Endothelial cell of umbilical vein (primary cell): Measurements from ENCODE around the gene TCHP. TPM values are rescaled to one million over a fixed set of nuclear protein-coding genes. Genes with fewer than 3 reads are reported as not detected.

Experiments used
- BruUV-seq: library from RNA; stranded (reverse); fragments of 400-500 nt; replicated peaks from 2 replicates; lab custom pipeline; 2021; lab: Mats Ljungman, UMichigan
- CTCF ChIA-PET: fragments of 300-600, 350-600 bp; sonication (Branson Sonifier 250); formaldehyde crosslinking; loops from one replicate; lab custom pipeline; 2021; ENCODE audit warnings: antibody characterized with exemption, inconsistent platforms; lab: Charles Lee
- POLR2A ChIA-PET: fragments of 300-600, 350-600 bp; sonication (Branson Sonifier 250); formaldehyde crosslinking; loops from one replicate; lab custom pipeline; 2021; ENCODE audit warnings: antibody characterized with exemption, inconsistent platforms; lab: Charles Lee
- DNase-seq: peaks from one replicate; pipeline ENCODE4 v3.0.0-alpha.2; 2011; ENCODE audit warnings: low read depth, low spot score
- FAIRE-seq: peaks from 2 replicates; lab custom pipeline; 2011; peaks lifted over from hg19 to GRCh38; lab: Jason Lieb, UNC
- H2AFZ ChIP-seq: 2 replicates; pipeline ENCODE4 v1.6.0; 2012; ENCODE audit warnings: low read depth, low read length, control low read depth, inconsistent platforms
- H3K27ac ChIP-seq: 2 replicates; pipeline ENCODE4 v1.5.1; 2011; ENCODE audit warnings: low read depth, mild to moderate bottlenecking, control low read depth, low read length, moderate library complexity; ENCODE audit not compliant: insufficient read depth
- H3K27me3 ChIP-seq, 2 experiments: 2 replicates each; pipeline versions ENCODE4 v1.6.0 to v1.6.1; 2011; ENCODE audit warnings: low read length in 2 of 2, mixed read lengths in 1 of 2; ENCODE audit not compliant: control insufficient read depth in 2 of 2, insufficient read depth in 2 of 2
- H3K36me3 ChIP-seq, 2 experiments: 2 replicates in 1 of 2; 3 replicates in 1 of 2; pipeline ENCODE4 v1.5.1; 2011; ENCODE audit warnings: low read length in 2 of 2, mild to moderate bottlenecking in 1 of 2, moderate library complexity in 1 of 2; ENCODE audit not compliant: control insufficient read depth in 2 of 2, insufficient read depth in 2 of 2; ENCODE audit errors: extremely low read depth in 1 of 2
- H3K4me1 ChIP-seq: 3 replicates; pipeline ENCODE4 v1.5.1; 2011; ENCODE audit warnings: mild to moderate bottlenecking, low read length; ENCODE audit not compliant: control insufficient read depth, insufficient read depth; ENCODE audit errors: extremely low read depth
- H3K4me2 ChIP-seq: 2 replicates; pipeline ENCODE4 v1.6.1; 2011; ENCODE audit warnings: low read length, control low read depth, mixed read lengths; ENCODE audit not compliant: insufficient read depth
- H3K4me3 ChIP-seq, 3 experiments: fragments of 200-600 bp in 1 of 3; sonication (generic), shearing (Covaris generic) in 1 of 3; replicated peaks in 1 of 3; 2 replicates each; pipeline ENCODE4 v1.5.1; 2011 to 2016; ENCODE audit warnings: control low read depth in 3 of 3, low read length in 3 of 3, mild to moderate bottlenecking in 2 of 3, inconsistent platforms in 1 of 3, low read depth in 1 of 3, moderate library complexity in 1 of 3; ENCODE audit not compliant: insufficient read depth in 1 of 3
- H3K79me2 ChIP-seq: 2 replicates; pipeline ENCODE4 v1.6.0; 2012; ENCODE audit warnings: low read length, inconsistent platforms; ENCODE audit not compliant: control insufficient read depth, insufficient read depth
- H3K9ac ChIP-seq: replicated peaks from 2 replicates; pipeline ENCODE3; 2011; ENCODE audit warnings: low read length, control low read depth; ENCODE audit not compliant: insufficient read depth; ENCODE audit errors: extremely low read depth
- H3K9me1 ChIP-seq: replicated peaks from 3 replicates; pipeline ENCODE4 v1.6.0; 2011; ENCODE audit warnings: mild to moderate bottlenecking, low read length; ENCODE audit not compliant: control insufficient read depth, insufficient read depth; ENCODE audit errors: extremely low read depth
- H3K9me3 ChIP-seq: replicated peaks from 2 replicates; pipeline ENCODE4 v1.5.1; 2012; ENCODE audit warnings: low read length, inconsistent platforms; ENCODE audit not compliant: control insufficient read depth, insufficient read depth
- H4K20me1 ChIP-seq: replicated peaks from 2 replicates; pipeline ENCODE3; 2011; ENCODE audit warnings: mild to moderate bottlenecking, low read length; ENCODE audit not compliant: control insufficient read depth, insufficient read depth; ENCODE audit errors: extremely low read depth
- CTCF ChIP-seq, 2 donors: IDR thresholded peaks; 1 replicate in 1 of 2; 2 replicates in 1 of 2; pipeline ENCODE4 v1.5.1; 2011; ENCODE audit warnings: low read length in 2 of 2, mild to moderate bottlenecking in 2 of 2, moderate library complexity in 2 of 2, control low read depth in 1 of 2, inconsistent platforms in 1 of 2, low read depth in 1 of 2; ENCODE audit not compliant: insufficient read depth in 1 of 2; ENCODE audit errors: extremely low read depth in 1 of 2
- EZH2 ChIP-seq: IDR thresholded peaks from 2 replicates; pipeline ENCODE4 v1.6.1; 2012; ENCODE audit warnings: borderline replicate concordance, low read depth, mild to moderate bottlenecking, moderate library complexity, low read length, inconsistent platforms; ENCODE audit not compliant: severe bottlenecking
- FOS ChIP-seq: IDR thresholded peaks from 2 replicates; pipeline ENCODE4 v1.6.1; 2011; ENCODE audit warnings: mild to moderate bottlenecking, low read length, moderate library complexity, borderline replicate concordance; ENCODE audit not compliant: insufficient read depth
- GATA2 ChIP-seq: IDR thresholded peaks from 2 replicates; pipeline ENCODE4 v1.7.0; 2011; ENCODE audit warnings: low read depth, mild to moderate bottlenecking, moderate library complexity, mixed read lengths, low read length; ENCODE audit not compliant: insufficient read length, insufficient read depth
- JUN ChIP-seq: IDR thresholded peaks from 2 replicates; pipeline ENCODE4 v1.6.1; 2011; ENCODE audit warnings: borderline replicate concordance, low read depth; ENCODE audit not compliant: insufficient read length, insufficient read depth
- MAX ChIP-seq: IDR thresholded peaks from 2 replicates; pipeline ENCODE4 v1.6.1; 2011; ENCODE audit not compliant: insufficient read depth, insufficient read length
- MYC ChIP-seq: IDR thresholded peaks from one replicate; pipeline ENCODE4 v1.6.1; 2011; ENCODE audit warnings: mild to moderate bottlenecking, low read depth, low read length
- POLR2A ChIP-seq: IDR thresholded peaks from 2 replicates; pipeline ENCODE4 v1.6.1; 2012; ENCODE audit warnings: low read depth, mild to moderate bottlenecking, control low read depth, low read length
- POLR2AphosphoS5 ChIP-seq: IDR thresholded peaks from 2 replicates; pipeline ENCODE4 v1.6.1; 2012; ENCODE audit warnings: low read depth, mild to moderate bottlenecking, control low read depth, low read length, moderate library complexity; ENCODE audit not compliant: insufficient read depth
- dilution Hi-C: fragments of 300-500 bp; cut with MboI; formaldehyde crosslinking; loops from one replicate; pipeline ENCODE4 v1.15.0; 2019; ENCODE audit warnings: low sequenced_read_pairs; ENCODE audit not compliant: extremely low pct_ligation_motif_present
- intact Hi-C: fragments of 100-400 bp; cut with micrococcal nuclease; formaldehyde crosslinking; loops from one replicate; pipeline ENCODE4 v1.10.0; 2022
- polyA plus RNA-seq, 4 experiments: library from polyadenylated mRNA; depleted of rRNA in 3 of 4; stranded (reverse) in 3 of 4; unstranded in 1 of 4; fragments of >200 nt; gene quantifications; 2 replicates each; pipeline versions ENCODE4 v1.2.1 to v1.2.3, GENCODE V29; 2011 to 2012; ENCODE audit warnings: missing spikeins in 1 of 4
- total RNA-seq: library from RNA; stranded (reverse); gene quantifications from 2 replicates; pipeline ENCODE4 v1.2.3, GENCODE V29; 2021

Gene TCHP
- total and polyA plus RNA-seq, 2 donors (not counting 3 experiments of a cell fraction or from before 2014, with no cell fraction given): 12.9 to 24.3 TPM

GRCh38 chr12:109946913-109947312 is 46.8 kb downstream of the TCHP start:
- FAIRE-seq: peak; percentile 12
- Histone ChIP-seq H3K9me1 (no peaks in the 10 kb centered on the region), H3K9me3 (no peaks in the 10 kb centered on the region), H2AFZ (no peak overlapping the region), H3K36me3 (peaks cover 18 to 22% of the 10 kb centered on the region in 2 experiments), H3K27me3 (no peaks in the 10 kb centered on the region), H3K9ac (peak overlapping the region; percentile 5), H3K4me1 (peaks cover 28% of the 10 kb centered on the region), H3K79me2 (no peaks in the 10 kb centered on the region), H4K20me1 (no peaks in the 10 kb centered on the region), H3K4me3 (no peak overlapping the region), H3K4me2 (no peak overlapping the region), H3K27ac (peak overlapping the region; percentile 30)
- BruUV-seq: no TSS peak
- TF ChIP-seq MYC (no peak), CTCF (IDR thresholded peaks at IDR 0.05; ENCODE audit: extremely low read depth in 1 of 2, insufficient read depth in 1 of 2, low read depth in 1 of 2, low read length in 2 of 2) (no peak), EZH2 (no peak), JUN (no peak), GATA2 (no peak)
- ChIA-PET CTCF (interaction anchor here (1.1 kb wide), 1 partner anchor 94 kb away, joined by 3 read pairs; no protein-coding TSS in a partner anchor), POLR2A (no interaction called here)
- dilution Hi-C loops (no loop called here), intact Hi-C loops (loop anchor here (5.0 kb wide), 1 partner anchor 50 kb away; the partner anchor contains the start of genes ANKRD13A and GIT2)
- DNase-seq: no peak

GRCh38 chr12:109947521-109947920 is 47.4 kb downstream of the TCHP start:
- dilution Hi-C loops (no loop called here), intact Hi-C loops (loop anchor here (5.0 kb wide), 1 partner anchor 50 kb away; the partner anchor contains the start of genes ANKRD13A and GIT2)
- no peaks in the 10 kb centered on the region for H3K27me3 ChIP-seq
- H3K79me2 ChIP-seq: no peaks in the 10 kb centered on the region
- no peak overlapping the region for H2AFZ ChIP-seq
- ChIA-PET CTCF (interaction anchor here (1.1 kb wide), 1 partner anchor 94 kb away, joined by 3 read pairs; no protein-coding TSS in a partner anchor), POLR2A (no interaction called here)
- FAIRE-seq (peak; percentile 44), DNase-seq (no peak)
- no peaks in the 10 kb centered on the region for H3K9me3 ChIP-seq
- no TSS peak for BruUV-seq
- peaks cover 24 to 28% of the 10 kb centered on the region in 2 experiments for H3K36me3 ChIP-seq
- H3K4me2 ChIP-seq: no peak overlapping the region
- H4K20me1 ChIP-seq: no peaks in the 10 kb centered on the region
- no peak overlapping the region for H3K27ac ChIP-seq
- H3K9me1 ChIP-seq: no peaks in the 10 kb centered on the region
- peaks cover 28% of the 10 kb centered on the region for H3K4me1 ChIP-seq
- no peak overlapping the region for H3K4me3 ChIP-seq
- H3K9ac ChIP-seq: no peak overlapping the region
- no peak for TF ChIP-seq POLR2AphosphoS5
- no peak for TF ChIP-seq FOS
- no peak for TF ChIP-seq JUN
- TF ChIP-seq MYC: no peak
- TF ChIP-seq GATA2: no peak
- TF ChIP-seq CTCF (IDR thresholded peaks at IDR 0.05; ENCODE audit: extremely low read depth in 1 of 2, insufficient read depth in 1 of 2, low read depth in 1 of 2, low read length in 2 of 2): no peak
- no peak for TF ChIP-seq MAX
- no peak for TF ChIP-seq EZH2
- no peak for TF ChIP-seq POLR2A
